MCF 10A (cell line): ENCODE results near the gene DMKN. TPM values are rescaled to one million over a fixed set of nuclear protein-coding genes. Genes with fewer than 3 reads are reported as not detected.

Experiments
- BruUV-seq: library from RNA; stranded (reverse); fragments of 400-500 nt; replicated peaks from 2 replicates; lab custom pipeline; 2021; lab: Mats Ljungman, UMichigan
- CTCF ChIA-PET: fragments of 300-600 bp; sonication (Branson Sonifier 250); formaldehyde crosslinking; extraction: SDS; loops from one replicate; lab custom pipeline; 2021; ENCODE audit warnings: antibody characterized with exemption, inconsistent platforms; lab: Yijun Ruan, JAX
- POLR2A ChIA-PET: fragments of 300-600, 350-650 bp; sonication (Branson Sonifier 250); formaldehyde crosslinking; extraction: SDS; loops from one replicate; lab custom pipeline; 2020; ENCODE audit warnings: antibody characterized with exemption, inconsistent platforms; lab: Yijun Ruan, JAX
- DNase-seq: peaks from one replicate; pipeline ENCODE4 v3.0.0-alpha.2; 2018; ENCODE audit not compliant: unreplicated experiment
- H3K27ac Mint-ChIP-seq: one replicate; pipeline ENCODE4 v1.8.0; 2022; ENCODE audit warnings: mild to moderate bottlenecking, low read depth, mixed read lengths; ENCODE audit not compliant: unreplicated experiment
- H3K27me3 Mint-ChIP-seq: one replicate; pipeline ENCODE4 v1.8.0; 2022; ENCODE audit warnings: mixed read lengths; ENCODE audit not compliant: insufficient read depth, unreplicated experiment
- H3K36me3 Mint-ChIP-seq: one replicate; pipeline ENCODE4 v1.8.0; 2022; ENCODE audit warnings: mild to moderate bottlenecking, moderate library complexity, mixed read lengths; ENCODE audit not compliant: insufficient read depth, unreplicated experiment
- H3K4me1 Mint-ChIP-seq: one replicate; pipeline ENCODE4 v1.8.0; 2022; ENCODE audit warnings: mixed read lengths; ENCODE audit not compliant: insufficient read depth, unreplicated experiment
- H3K4me3 Mint-ChIP-seq: one replicate; pipeline ENCODE4 v1.8.0; 2022; ENCODE audit warnings: mild to moderate bottlenecking, moderate library complexity, mixed read lengths; ENCODE audit not compliant: unreplicated experiment
- H3K9me3 Mint-ChIP-seq: one replicate; pipeline ENCODE4 v1.8.0; 2022; ENCODE audit warnings: mixed read lengths; ENCODE audit not compliant: unreplicated experiment
- CTCF ChIP-seq: fragments of 200-600 bp; IDR thresholded peaks from one replicate; pipeline ENCODE4 v1.8.0; 2022; ENCODE audit warnings: antibody characterized with exemption, mild to moderate bottlenecking; ENCODE audit not compliant: unreplicated experiment
- intact Hi-C: fragments of 100-400 bp; cut with micrococcal nuclease; formaldehyde crosslinking; loops from 2 replicates; pipeline ENCODE4 v1.14.1; 2022
- total RNA-seq: library from RNA; stranded (reverse); gene quantifications from 2 replicates; pipeline ENCODE4 v1.2.3, GENCODE V29; 2022

DMKN gene
- total RNA-seq, 1 experiment from 2014 or later, result 90.7 TPM

DNA sequence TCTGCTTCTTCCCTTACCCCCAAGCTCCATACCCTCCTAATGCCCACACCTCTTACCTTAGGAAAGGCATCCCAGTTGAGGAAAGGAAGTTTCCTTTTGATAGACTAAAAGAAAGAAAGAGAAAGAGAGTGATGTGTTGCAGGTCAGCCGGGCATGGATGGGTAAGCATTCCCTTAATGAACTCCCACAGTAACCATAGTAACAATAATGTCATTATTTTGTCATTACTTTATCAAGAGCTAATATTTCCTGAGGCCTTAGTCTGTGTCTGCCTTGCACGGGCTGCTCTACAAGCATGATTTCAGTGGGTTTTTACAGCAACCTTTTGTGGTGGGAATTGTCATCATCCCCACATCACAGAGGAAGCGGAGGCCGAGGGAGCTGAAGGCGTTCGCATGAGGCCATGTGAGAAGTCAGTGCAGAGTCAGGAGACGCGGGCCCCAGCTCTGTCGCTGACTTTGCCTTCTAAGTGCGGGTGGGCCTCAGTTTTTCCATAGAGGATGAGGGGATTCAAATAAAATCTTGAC is 25.7 kb downstream of the DMKN start:
- H3K27me3 Mint-ChIP-seq, result peaks cover 71% of the 10 kb centered on the region
- intact Hi-C loops, result no loop called here
- no peaks in the 10 kb centered on the region for H3K9me3 Mint-ChIP-seq

GRCh38 chr19:35486268-35486708 is 27.2 kb downstream of the DMKN start:
- ChIA-PET POLR2A (interaction anchor here (1.1 kb wide), 1 partner anchor 18 kb away, joined by 3 read pairs; no protein-coding TSS in a partner anchor), CTCF (interaction anchor here (0.6 to 3.4 kb wide), 7 partner anchors 9 to 483 kb away, joined by 3 to 22 read pairs (median 4); no protein-coding TSS in a partner anchor)
- Mint-ChIP-seq H3K36me3 (peaks cover 6% of the 10 kb centered on the region), H3K4me1 (no peaks in the 10 kb centered on the region), H3K27me3 (peaks cover 65% of the 10 kb centered on the region), H3K9me3 (no peaks in the 10 kb centered on the region), H3K4me3 (no peak overlapping the region), H3K27ac (no peak overlapping the region)
- no peak for DNase-seq
- intact Hi-C loops, result no loop called here
- TF ChIP-seq CTCF, result no peak
- no TSS peak for BruUV-seq

More for the DNA sequence above, 25.7 kb downstream of the DMKN start:
- TF ChIP-seq CTCF, result no peak
- no TSS peak for BruUV-seq
- CTCF ChIA-PET, result interaction anchor here (0.7 to 3.4 kb wide), 3 partner anchors 8 to 135 kb away, joined by 3 to 22 read pairs (median 8); no protein-coding TSS in a partner anchor
- Mint-ChIP-seq H3K27ac (no peak overlapping the region), H3K36me3 (peaks cover 5% of the 10 kb centered on the region), H3K4me3 (no peak overlapping the region), H3K4me1 (no peaks in the 10 kb centered on the region)
- DNase-seq, result no peak
- POLR2A ChIA-PET, result interaction anchor here (0.6 kb wide), 1 partner anchor 506 kb away, joined by 3 read pairs; no protein-coding TSS in a partner anchor

DNA sequence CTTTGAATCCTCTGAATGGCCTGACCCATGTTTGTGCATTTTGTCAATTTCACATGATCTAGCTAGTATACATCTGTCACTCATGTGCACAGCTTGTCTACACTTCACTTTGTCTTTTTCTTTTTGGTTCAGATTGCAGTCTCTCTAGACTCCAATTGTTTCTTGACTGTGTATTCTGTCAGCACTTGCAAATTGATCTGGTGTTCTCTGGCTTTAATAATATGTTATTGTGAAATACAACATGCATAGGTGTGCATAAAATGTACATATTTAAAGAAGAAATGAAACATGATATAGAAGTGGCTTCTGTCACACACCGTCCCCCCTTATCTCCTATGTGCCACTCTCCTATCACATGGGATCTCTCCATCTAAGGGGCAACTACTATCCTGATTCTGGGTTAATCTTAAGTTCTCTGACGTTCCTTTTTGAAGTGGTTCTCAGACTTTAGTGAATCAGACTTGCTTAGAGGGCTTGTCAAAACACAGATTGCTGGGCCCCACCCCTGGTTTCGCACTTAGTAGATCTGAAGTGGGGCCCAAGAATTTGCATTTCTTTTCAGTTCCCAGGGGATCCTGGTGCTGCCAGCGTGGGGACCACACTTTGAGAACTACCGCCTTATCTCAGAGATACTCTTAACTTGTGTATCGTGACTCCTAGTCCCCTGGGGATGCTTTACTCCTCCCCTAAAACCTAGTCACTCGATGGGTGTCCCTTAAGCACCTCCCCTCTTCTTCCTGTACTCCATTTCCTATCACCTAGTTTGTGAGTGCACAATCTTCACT is 29.0 kb downstream of the DMKN start:
- Mint-ChIP-seq H3K36me3 (peaks cover 6% of the 10 kb centered on the region), H3K27me3 (peaks cover 55% of the 10 kb centered on the region), H3K9me3 (no peaks in the 10 kb centered on the region), H3K4me3 (no peak overlapping the region), H3K27ac (no peak overlapping the region), H3K4me1 (no peaks in the 10 kb centered on the region)
- TF ChIP-seq CTCF, result no peak
- no peak for DNase-seq
- intact Hi-C loops, result no loop called here
- ChIA-PET CTCF (interaction anchor here (0.7 to 3.4 kb wide), 4 partner anchors 12 to 132 kb away, joined by 3 to 22 read pairs (median 4); no protein-coding TSS in a partner anchor), POLR2A (no interaction called here)
- BruUV-seq, result no TSS peak

DNA sequence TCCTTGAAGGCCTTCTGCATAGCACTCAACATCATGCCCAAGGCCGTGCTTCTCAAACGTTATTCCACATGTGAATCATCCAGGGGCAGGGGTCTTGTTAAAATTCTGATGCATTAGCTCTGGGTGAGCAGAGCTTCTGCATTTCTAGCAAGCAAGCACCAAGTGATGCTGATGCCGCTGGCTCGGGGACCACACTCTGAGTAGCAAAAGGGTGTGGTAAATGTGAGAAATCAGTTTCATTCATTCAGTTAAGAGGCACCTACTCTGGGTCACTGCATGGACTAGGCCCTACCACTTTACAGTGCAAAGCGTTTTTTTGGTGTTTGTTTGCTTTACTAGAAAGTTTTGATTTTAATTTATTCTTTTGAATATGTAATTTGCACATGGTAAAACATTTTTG is 30.4 kb downstream of the DMKN start:
- H3K27me3 Mint-ChIP-seq, result peaks cover 41% of the 10 kb centered on the region
- no peaks in the 10 kb centered on the region for H3K4me1 Mint-ChIP-seq
- no peak overlapping the region for H3K27ac Mint-ChIP-seq
- DNase-seq, result no peak
- no peak for TF ChIP-seq CTCF
- no peak overlapping the region for H3K4me3 Mint-ChIP-seq
- intact Hi-C loops, result no loop called here
- POLR2A ChIA-PET, result no interaction called here
- no TSS peak for BruUV-seq
- H3K9me3 Mint-ChIP-seq, result no peaks in the 10 kb centered on the region
- peaks cover 6% of the 10 kb centered on the region for H3K36me3 Mint-ChIP-seq
- CTCF ChIA-PET, result no interaction called here
